Islet precursor cell (in vitro differentiated cells): ENCODE results near the gene RAD51B.
A peak's percentile ranks its signal among the peaks of the same experiment; 100 is the strongest.

Source experiments
- DNase-seq: peaks from one replicate; pipeline ENCODE4 v3.0.0-alpha.2; 2018

The RAD51B gene

DNA sequence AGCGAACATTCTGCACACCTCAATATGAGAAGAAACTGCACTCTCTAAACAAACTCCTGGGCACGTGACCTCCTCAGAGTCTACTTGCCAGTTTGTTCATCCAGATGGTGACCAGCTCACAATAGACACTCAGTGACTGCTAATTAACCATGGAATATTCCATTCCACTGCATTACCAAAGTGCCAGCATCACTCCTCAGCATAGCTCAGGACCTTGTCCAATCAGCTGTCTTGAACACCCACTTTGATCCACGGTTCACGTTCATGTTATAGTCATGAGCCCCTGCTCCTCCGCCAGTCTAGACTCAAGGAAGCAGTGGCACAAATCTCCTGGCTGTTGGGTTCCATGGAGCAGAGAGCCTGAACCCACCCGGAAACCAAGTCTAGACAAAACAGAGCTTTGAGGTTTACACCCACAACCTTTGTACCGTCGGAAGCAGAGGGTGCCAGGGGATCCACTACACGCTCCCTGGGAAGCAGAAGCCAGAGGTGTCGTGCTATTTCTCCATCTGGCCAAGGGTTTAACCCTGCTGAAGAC lies 688.0 kb downstream of the RAD51B start:
- no peak for DNase-seq

DNA sequence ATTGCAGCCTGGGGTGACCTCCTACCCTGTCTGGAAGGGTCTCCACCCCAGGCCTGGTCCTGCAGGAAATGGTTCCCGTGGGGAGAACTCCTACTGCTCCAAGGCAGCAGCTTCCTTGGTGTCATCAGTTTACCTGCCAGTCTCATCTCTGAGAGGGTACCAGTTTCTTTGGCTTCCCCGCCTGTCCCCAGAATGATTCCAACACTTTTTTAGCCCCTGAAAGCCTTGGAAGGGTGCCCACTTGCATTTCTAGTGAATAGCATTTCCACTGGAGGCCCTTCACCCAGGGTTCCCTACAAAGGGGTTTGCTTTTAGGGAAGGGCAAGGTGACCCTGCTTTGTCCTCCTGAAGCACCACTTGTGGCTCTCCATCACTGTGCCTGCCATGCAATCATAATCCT lies 689.0 kb downstream of the RAD51B start:
- DNase-seq: no peak

DNA sequence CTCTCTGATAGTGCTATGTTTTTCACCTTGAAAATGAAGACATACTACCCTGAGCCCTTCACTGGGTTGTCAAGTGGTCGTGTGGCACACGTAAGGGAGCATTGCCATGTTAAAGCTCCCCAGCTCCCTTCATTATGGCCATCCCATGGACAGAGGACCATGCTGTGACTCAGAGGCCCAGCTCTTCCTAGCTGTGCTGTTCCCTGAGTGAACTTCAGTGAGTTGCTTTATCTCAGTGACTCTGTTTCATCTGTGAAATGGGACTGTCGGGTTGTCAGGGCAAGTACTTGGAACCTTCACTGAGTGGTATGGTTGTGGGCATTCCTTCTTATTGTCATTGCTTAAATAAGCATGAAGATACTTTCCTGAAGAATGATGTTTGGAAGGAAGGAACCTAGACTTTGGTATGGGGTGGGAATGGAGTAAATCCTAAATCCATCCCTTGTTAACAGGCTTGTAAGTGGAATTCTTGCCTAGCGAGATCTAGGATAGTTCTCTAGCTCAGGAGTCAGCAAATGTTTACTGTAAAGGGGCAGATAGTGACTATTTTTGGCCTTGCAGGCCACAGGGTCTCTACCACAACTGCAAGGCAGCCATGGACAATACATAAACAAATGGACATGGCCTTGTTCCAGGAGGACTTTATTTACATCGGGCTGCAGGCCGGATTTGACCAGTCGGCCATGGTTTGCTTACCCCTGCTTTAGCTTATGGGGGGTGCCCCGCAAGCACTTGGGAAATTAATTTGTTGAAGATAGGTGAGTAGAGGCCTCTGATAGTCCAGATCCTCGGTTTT lies 689.8 kb downstream of the RAD51B start:
- DNase-seq: no peak

DNA sequence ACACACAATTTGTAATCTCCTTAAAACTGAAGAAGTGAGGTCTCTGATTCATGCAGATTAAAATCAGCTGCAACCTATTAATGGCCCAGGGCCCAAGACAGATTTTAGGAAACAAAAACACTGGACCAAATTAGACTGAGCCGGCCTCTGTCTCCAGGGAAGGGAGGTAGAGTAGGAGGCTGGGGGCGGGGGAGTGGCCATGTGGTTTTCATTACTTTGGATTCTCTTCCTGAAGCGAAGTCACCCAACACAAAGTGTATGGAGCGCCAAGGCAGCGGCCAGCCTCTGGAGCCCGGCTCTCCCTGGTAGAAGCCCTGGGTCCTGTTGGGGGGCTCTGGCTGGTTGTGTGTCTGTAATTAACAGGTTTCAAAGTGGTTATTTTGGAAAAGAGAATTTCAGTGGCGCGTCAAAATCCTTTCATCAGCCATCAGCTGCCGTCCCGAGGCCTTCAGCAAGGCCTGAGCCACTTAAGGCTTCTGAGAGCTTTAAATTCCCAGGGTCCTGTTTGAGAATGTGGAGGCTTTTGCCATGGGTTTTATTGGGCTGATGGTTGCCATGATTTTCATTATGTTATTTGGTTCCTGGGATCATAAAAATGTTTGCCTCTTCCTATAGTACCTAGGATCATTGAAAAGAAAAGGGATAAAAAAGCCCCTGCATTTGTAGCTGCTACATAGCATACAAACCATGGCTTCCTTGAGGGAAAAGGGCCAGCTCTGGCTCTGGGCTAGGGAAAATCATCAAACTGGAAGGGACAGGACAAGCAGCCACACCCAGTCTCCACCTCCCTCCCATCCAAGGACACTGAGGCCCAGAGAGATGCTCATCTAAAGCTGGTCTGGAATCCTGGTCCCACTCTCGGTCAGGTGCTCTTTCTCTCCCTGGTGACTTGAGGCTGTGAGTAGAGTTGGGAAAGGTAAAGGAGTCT lies 690.9 kb downstream of the RAD51B start:
- DNase-seq: peak; percentile 69

DNA sequence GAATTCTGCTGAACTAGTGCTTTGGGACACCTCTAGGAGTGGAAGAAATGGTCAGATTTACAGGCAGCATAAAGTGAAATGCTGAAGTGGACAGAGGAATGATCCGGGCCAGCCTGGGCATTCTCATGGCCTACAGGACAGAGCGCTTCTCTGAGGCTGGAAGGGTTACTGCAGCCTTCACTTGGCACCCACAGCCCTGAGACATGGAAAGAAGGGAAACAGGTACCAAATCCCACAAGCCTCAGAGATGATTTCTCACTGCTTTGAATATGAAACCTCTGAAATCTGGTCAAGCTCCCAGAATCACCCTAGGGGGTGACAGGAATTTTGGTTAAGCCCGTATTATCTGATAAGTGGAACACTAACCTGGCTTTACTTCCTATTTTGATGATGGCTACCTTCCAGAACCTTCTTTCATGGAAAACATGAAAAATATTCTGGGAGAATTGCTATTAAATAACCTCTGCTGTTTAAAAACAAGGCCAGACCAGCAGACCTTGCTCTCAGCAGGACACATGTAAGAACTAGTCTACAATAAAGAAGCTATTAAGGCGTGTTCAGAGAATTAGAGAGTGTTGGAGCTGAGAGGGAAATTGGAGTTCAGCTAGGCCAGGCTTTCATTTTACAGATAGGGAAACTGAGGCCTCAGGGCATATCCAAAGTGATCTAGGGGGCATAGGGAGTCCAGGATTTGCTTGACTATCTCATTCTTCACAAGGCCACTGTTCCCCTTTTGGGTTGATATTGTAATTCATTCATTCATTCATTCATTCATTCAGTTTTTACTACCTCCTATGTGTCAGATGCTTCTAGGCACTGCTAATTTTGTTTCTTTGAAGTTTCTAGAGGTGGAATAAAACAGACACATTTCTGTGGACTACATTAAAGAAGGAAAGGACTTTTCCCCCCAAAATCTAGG lies 691.8 kb downstream of the RAD51B start:
- DNase-seq: no peak

DNA sequence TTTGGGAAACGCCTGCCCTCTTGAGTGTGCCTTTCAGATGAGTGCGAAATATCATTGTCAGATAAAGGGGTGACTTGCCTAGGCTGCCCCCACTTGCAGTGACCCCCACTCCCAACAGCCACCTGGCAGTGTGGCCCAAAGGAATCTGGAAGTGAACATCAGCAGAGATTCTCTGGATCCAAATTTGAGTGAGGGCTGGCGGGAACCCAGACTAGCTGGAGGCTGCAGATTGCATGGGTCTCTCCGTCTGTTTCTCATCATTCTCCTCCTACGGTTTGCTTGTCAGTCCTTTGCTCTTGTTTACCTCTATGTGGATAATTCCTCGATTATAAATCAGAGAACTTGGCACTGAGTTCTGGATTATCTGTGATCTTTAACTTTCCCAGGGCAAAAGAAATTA lies 692.5 kb downstream of the RAD51B start:
- no peak for DNase-seq

DNA sequence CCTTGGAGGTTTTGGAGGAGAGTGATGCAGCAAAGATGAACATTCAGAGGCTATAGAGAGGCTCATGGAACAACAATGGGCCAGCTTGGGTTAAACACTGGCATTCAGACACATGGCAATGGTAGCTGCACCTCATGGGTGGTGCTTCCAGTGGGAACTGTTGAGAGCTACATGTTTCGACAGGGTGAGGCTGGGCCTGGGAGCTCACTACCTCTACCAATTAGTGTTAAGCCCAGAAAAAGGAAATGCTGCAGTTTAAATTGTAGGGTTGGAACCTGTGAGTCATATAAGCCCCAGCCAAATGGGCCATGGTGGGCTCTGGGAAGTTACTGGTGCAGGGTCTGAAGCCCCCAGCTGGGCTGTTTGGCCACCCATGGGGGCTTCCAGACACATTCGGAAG lies 693.6 kb downstream of the RAD51B start:
- DNase-seq: no peak

DNA sequence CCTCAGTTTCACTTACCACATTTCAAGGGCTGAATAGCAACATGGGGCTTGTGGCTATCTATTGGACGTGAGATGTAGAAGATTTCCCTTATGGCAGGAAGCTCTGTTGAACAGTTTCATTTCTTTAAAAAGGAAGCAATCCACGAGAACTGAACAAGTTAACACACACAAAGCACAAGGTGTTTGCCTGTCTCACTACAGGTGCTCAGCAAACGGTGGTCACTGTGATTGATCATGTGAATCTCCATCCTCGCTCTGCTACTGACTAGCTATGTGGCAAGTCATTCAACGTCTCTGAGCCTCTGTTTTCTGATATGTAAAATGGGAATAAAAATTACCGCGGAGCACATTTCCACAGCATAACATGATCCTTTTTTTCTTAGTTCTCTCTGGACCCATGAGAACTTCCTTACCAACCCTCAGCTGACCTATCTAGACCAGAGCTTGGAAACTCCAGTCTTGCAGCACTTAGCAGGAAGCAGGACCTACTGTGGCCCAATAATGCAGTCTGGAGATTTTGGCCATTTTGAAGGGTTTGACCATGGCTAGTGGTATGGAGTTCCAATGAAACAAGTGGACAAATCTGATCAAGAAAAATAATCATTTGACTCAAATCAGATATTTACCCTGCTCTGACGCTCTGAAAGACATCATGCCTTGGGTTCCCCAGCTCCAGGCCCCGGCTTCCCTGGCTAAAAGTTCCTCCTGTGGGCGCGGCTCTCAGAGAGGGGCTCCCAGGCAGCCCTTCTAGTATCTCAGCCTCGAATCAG lies 694.4 kb downstream of the RAD51B start:
- no peak for DNase-seq

DNA sequence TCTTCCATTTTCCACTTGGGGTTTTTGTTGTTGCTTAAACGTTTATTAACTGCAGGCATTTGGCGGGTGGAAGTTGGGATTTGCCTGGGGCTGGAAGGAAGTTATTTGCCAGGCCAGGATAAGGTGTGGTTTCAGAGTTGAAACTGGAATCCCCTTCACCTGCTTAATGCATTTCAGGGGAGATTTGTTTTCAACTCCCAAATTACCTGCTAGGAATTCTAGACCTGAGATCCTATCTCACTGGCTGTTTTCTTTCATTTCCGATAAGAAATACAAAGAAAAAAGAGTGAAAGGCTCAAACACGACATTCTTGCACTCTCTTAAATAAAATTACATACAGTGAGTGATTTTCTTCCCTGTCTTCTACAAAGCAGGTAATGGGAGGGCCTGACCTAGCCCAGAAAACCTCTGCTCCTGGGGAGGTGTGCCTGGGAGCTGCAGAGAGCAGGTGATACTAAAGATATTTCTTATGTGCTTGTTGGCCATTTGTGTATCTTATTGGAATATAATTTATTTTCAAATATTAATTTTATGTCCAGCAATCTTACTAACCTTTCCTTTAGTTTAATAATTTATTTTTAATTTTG lies 695.1 kb downstream of the RAD51B start:
- peak; percentile 88 for DNase-seq

DNA sequence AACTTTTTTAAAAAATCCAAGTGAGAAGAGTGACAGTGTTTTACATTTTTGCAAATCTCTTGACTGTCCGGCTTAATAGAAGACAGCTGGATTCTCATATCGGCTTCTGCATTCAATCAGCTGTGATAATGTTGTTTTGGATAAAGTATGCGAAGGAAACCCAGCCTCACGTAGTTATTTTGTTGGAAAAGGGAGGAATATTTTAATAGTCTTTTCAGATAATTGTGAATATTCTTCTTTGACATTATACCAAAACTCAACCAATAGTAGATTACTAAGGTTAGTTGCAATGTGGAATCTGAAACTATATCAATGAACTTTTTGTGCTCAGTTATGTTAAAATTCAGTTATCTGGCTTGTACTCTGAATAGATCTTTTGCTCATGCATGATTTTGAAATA lies 696.8 kb downstream of the RAD51B start:
- no peak for DNase-seq

DNA sequence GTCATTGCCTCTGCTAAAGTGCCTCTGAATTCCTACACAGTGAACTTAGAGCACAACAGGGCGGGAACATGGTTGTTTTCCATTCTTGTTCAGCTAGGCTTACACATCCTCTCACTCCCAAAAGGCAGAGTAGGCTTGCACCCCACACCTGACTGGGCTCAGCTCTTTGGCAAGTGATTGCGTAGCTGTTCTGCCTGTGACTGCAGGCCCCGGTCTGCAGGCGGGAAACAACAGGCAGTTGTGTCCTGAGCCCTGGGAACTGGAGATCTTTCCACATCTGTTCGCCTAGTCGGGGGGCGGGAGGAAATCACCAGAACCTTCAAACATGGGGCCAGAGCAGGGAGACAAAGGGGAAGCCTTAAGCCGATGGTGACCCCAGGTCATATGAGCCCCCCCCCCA lies 698.6 kb downstream of the RAD51B start:
- no peak for DNase-seq

DNA sequence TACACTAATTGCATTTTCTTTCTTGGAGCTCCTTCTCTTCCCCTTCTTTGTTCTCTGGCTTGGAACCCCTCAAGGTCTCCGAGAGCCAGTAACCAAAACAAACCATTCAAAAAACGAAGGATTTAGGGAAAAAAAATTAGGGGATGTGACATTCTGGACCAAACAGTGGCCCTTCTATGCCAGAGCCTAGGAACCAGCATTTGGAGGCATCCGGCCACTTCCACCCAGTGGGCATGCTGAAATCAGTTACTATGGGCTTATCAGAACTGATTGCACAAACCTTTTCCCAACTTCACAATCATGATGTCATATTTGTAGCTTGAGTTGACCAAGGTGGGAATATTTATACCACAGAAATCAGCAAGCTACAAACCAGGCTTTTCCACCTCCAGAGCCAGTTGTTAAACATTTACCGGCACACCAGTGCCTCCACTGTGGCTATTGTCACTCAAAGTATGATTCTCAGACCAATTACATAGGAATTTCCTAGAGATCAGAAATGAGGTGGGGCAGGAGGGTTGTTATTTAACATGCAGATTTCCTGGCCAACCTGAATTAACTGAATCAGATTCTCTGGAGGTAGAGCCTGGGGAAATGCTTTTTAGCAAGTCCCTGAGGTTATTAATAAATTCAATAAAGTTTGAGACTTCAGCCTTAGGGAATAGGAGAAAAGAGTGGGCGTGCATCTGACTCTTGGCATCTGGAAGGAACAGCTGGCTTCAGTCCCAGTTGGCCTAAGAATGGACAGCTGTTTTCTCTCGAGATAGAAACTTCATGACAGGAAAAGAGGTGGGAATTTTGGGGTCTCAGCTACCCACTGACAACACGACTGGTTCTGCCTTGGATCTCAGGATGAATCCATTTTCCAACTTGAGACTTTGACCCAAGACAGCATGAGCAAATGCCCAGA lies 699.4 kb downstream of the RAD51B start:
- DNase-seq: no peak

DNA sequence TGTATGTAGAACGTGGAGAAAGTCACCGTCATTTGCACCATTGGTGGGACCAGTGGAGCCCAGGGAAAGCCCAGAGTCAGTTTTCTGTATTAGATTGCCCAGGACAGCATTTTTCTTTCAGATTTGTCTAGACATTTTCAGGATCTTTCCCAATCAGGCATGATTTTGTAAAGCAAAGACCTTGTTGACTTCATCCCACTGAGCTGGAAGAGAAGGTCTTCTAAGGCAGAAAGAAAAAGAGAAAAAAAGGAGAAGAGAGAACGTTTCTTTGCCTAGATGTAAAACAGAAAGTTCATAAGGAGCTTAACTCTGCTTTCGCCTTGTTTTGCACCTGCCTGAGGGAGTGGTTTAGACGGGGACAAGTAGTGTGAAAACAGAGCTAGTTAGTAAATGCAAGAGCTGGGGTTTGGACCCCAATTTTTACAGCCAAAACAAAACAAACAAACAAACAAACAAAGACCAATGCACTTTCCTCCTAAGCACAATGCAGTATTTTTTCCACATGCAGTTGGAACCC lies 700.1 kb downstream of the RAD51B start:
- no peak for DNase-seq

DNA sequence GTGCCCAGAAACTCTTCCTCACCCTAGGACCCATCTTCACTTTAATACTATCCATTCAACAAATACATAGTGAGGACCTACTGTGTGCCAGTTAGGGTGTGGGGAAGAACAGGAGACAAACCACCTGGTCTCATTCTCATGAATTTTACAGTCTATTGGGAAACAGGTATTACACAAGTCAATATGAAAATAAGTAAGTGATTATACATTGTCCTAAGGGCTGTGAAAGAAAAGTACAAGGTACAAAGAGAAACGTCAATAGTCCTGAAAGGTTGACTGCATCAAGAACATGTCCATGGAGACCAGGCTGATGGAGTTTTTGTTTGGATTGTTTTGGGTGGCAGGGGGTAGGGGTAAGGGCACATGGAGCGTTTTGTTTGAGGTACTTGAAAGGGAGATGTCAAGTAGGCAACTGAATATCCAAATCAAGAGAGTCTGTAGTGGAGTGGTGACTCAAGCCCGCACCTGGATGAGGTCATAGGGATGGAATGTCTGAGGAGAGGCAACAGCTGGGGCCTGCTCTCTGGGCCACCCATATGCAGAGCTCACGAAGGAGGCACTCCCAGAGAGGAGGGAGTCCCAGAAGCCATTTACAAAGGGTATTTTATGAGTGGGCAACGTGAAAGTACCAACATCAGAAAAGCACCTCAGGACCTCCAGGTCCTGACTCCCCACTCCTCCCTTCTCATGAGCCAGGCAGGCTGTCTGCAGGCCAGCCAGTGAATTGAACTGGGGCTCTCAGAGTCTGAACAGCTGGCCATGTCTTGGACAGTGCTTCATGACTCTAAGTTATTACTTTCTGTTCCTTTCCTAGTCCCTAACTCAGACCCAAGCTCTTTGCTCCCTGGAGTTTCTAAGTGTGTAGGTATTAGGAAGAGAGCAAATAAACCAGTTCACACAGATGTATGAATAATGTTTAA lies 701.3 kb downstream of the RAD51B start:
- peak; percentile 95 for DNase-seq

DNA sequence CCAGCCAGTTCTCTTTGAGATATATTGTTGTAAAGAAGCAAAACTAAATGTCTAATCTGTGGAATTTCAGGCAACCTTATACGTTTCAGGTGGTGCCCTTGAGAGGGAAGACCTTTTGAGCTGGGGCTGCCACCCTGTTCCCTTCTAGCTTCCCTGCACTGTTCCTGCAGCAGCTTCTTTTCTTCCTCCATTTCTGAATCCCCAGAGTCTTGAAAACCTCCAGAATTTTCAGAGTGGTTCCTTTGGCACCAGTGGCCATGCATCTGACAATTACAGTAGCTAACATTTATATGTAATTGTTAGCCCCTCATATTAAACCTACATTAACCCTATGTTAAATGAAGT lies 702.0 kb downstream of the RAD51B start:
- no peak for DNase-seq

DNA sequence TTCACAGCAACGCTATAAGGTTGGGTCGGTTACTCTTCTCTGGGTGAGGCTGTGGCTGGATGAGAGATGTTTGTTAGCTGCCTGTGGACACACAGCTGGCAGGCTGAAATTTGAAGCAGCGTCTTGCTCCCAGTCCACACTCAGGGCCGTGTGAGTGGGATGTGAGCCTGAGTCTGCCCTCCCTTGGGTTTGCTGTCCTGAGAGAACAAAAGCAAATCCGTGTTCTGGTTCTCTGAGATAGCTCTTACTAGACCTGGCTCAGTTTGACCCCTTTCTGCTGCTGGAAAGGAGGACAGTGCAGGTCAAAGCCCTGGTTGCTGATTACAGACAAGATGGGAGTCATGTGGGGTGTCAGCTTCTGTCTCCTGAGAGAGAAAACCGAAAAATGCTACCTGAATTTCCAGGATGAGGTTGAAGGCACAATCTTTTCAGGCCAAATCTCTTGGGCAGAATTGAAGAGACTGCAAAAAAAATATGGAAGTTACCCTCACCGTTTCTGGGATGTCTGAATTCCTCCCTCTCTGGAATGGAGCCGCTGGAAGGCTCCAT lies 702.5 kb downstream of the RAD51B start:
- no peak for DNase-seq

DNA sequence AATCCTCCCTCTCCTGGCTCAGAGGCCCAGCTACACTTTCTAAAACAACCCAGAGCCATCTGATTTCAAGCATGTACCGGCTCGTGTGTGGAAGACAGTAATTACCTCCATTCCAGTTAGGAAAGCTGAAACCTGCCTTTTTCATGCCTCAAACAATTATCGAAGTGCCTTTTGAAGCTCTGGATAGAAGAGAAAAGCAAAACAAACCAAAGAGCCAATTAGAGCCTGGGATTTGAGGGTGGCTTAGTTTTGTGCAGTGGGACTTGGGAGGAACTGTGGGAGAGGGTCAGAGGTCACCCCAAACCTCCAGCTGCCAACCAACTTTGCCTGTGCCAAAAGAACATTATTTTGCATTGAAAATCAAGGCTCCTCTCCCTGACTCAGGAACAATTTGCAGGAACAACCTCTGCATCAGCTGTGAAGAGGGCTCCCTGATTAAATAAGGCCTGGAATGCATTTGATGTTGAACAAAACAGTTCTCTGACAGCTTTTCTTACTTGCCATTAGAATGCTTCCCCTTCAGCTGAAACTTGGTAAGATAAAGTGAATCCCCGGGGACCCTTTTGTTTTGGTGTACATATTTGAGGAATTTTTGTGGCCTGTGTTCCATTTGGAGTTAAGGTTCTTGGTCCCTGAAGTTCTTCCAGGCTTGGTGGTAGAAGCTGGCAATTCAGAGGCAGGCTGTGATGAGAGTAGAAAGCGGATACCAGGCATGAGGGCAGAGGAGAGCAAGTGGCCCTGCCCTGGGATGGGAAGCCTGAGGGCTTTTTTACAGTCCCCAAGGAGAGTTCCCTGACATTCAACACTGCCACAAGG lies 703.1 kb downstream of the RAD51B start:
- peak; percentile 79 for DNase-seq

DNA sequence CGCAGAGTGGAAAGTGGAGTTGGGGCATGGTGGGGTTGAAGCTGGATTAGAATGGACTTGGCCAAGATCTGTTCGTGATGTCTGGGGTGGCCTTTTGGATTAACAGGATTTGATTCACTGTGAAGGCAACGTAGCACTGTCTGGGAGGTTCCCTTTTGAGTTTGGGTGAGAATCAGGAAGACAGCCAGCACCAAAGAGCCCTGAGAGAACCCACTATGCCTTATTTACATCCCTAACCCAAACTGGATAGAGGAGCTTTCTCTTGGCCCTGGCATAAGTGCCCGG lies 703.7 kb downstream of the RAD51B start:
- no peak for DNase-seq
